Immature natural killer cell (primary cell): ENCODE results near the gene C5orf47. TPM values are rescaled to one million over a fixed set of nuclear protein-coding genes. Genes with fewer than 3 reads are reported as not detected.
"Not testable (repeated sequence)": the region's sequence is repeated elsewhere in the genome, so short reads cannot be mapped to it uniquely, and the experiment has no call there.

Source experiments
- DNase-seq, 3 donors: peaks; one replicate each; pipeline ENCODE4 v3.0.0; 2022; ENCODE audit warnings: mixed read lengths in 1 of 3
- H3K27ac Mint-ChIP-seq, 6 donors: one replicate each; pipeline ENCODE4 v1.8.0; 2020; ENCODE audit warnings: mixed read lengths in 6 of 6, mild to moderate bottlenecking in 5 of 6, inconsistent platforms in 4 of 6, moderate library complexity in 3 of 6
- H3K27me3 Mint-ChIP-seq, 3 donors: one replicate each; pipeline ENCODE4 v1.8.0; 2020 to 2021; ENCODE audit warnings: low read depth in 3 of 3, mild to moderate bottlenecking in 3 of 3, mixed read lengths in 3 of 3, moderate library complexity in 3 of 3, inconsistent platforms in 1 of 3
- H3K36me3 Mint-ChIP-seq, 3 donors: one replicate each; pipeline ENCODE4 v1.8.0; 2020; ENCODE audit warnings: mixed read lengths in 3 of 3, inconsistent platforms in 2 of 3, mild to moderate bottlenecking in 2 of 3
- H3K4me1 Mint-ChIP-seq, 2 donors: one replicate each; pipeline ENCODE4 v1.8.0; 2020; ENCODE audit warnings: inconsistent platforms in 2 of 2, mild to moderate bottlenecking in 2 of 2, mixed read lengths in 2 of 2, moderate library complexity in 1 of 2
- H3K4me3 Mint-ChIP-seq, 5 donors: one replicate each; pipeline ENCODE4 v1.8.0; 2020; ENCODE audit warnings: mild to moderate bottlenecking in 5 of 5, mixed read lengths in 5 of 5, inconsistent platforms in 3 of 5, moderate library complexity in 3 of 5
- H3K9me3 Mint-ChIP-seq, 6 donors: one replicate each; pipeline ENCODE4 v1.8.0; 2020; ENCODE audit warnings: mild to moderate bottlenecking in 6 of 6, mixed read lengths in 6 of 6, inconsistent platforms in 4 of 6, moderate library complexity in 3 of 6
- polyA plus RNA-seq, 3 donors: library from polyadenylated mRNA; unstranded; fragments of 300-500 nt; fragmentation: Illumina TruSeq; gene quantifications; one replicate each; pipeline ENCODE4 v1.2.3, GENCODE V29; 2021

The C5orf47 gene
- polyA plus RNA-seq, 3 donors from 2014 or later, result not detected

DNA sequence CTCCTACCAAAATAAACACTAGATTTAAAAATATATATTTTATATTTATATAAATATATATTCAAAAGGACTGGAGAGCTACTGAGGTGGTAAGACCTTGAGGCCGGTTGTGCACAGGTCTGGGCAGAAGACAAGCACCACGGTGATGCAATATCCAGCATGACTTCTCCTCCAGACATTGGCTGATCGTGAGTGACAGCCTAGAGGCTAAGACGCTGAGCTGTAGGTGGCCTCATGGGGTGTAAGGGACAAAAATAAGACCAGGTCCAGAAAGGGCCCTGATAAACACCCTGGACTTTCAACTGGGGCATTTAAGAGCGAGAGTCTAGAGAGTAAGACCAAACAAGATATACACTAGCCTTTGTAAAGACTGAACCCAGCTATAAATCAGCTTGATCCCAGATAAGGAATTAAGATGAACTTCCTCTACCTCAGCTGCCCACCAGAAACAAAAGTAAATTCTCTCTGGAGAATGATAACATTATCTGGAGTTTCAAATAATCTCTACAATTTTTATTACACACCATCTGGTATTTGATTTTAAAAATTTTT is 14.2 kb upstream of the C5orf47 start:
- H3K27me3 Mint-ChIP-seq, result peaks cover 6 to 21% (median 8%) of the 10 kb centered on the region in 3 donors
- H3K4me3 Mint-ChIP-seq, result no peak overlapping the region
- no peak for DNase-seq
- peaks cover 8 to 10% of the 10 kb centered on the region in 2 donors for H3K4me1 Mint-ChIP-seq
- no peak overlapping the region for H3K27ac Mint-ChIP-seq
- no peaks in the 10 kb centered on the region for H3K9me3 Mint-ChIP-seq
- no peaks in the 10 kb centered on the region for H3K36me3 Mint-ChIP-seq

GRCh38 chr5:173981185-173981761 is 7.7 kb upstream of the C5orf47 start:
- Mint-ChIP-seq H3K27me3 (peaks cover 4 to 17% (median 6%) of the 10 kb centered on the region in 3 donors), H3K4me1 (no peaks in the 10 kb centered on the region), H3K4me3 (no peak overlapping the region), H3K36me3 (no peaks in the 10 kb centered on the region), H3K27ac (no peak overlapping the region), H3K9me3 (no peaks in the 10 kb centered on the region)
- no peak for DNase-seq

GRCh38 chr5:173984218-173984617 is 4.8 kb upstream of the C5orf47 start:
- DNase-seq, result no peak
- H3K36me3 Mint-ChIP-seq, result no peaks in the 10 kb centered on the region
- H3K27me3 Mint-ChIP-seq, result peaks cover 8 to 10% (median 8%) of the 10 kb centered on the region in 3 donors
- H3K9me3 Mint-ChIP-seq, result no peaks in the 10 kb centered on the region
- no peak overlapping the region for H3K27ac Mint-ChIP-seq
- H3K4me1 Mint-ChIP-seq, result no peaks in the 10 kb centered on the region
- H3K4me3 Mint-ChIP-seq, result no peak overlapping the region

- DNase-seq, result no peak
- Mint-ChIP-seq H3K27me3 (peaks cover 5 to 6% (median 5%) of the 10 kb centered on the region in 3 donors), H3K4me1 (no peaks in the 10 kb centered on the region), H3K36me3 (no peaks in the 10 kb centered on the region), H3K27ac (no peak overlapping the region), H3K4me3 (no peak overlapping the region), H3K9me3 (no peaks in the 10 kb centered on the region)
These were observed 587 bp downstream of the C5orf47 start for GRCh38 chr5:173989432-173990082.

- DNase-seq, result no peak
- Mint-ChIP-seq H3K36me3 (no peaks in the 10 kb centered on the region), H3K4me1 (no peaks in the 10 kb centered on the region), H3K27ac (no peak overlapping the region), H3K27me3 (no peaks in the 10 kb centered on the region), H3K4me3 (no peak overlapping the region), H3K9me3 (peaks cover 0 to 2% (median 0%) of the 10 kb centered on the region in 6 donors)
These were observed 8.4 kb downstream of the C5orf47 start for GRCh38 chr5:173997331-173997730.

GRCh38 chr5:173998531-173998930 is 9.6 kb downstream of the C5orf47 start:
- H3K4me1 Mint-ChIP-seq, result no peaks in the 10 kb centered on the region

GRCh38 chr5:174000076-174000475 is 11.1 kb downstream of the C5orf47 start:
- Mint-ChIP-seq H3K27me3 (peaks cover 0 to 2% (median 2%) of the 10 kb centered on the region in 3 donors), H3K36me3 (no peaks in the 10 kb centered on the region), H3K4me1 (no peaks in the 10 kb centered on the region)

More at GRCh38 chr5:173998531-173998930, 9.6 kb downstream of the C5orf47 start:
- Mint-ChIP-seq H3K36me3 (no peaks in the 10 kb centered on the region), H3K27ac (no peak overlapping the region), H3K27me3 (peaks cover 0 to 2% (median 0%) of the 10 kb centered on the region in 3 donors), H3K9me3 (peaks cover 0 to 2% (median 0%) of the 10 kb centered on the region in 6 donors), H3K4me3 (no peak overlapping the region)
- no peak for DNase-seq

GRCh38 chr5:174003795-174004194 is 14.8 kb downstream of the C5orf47 start:
- Mint-ChIP-seq H3K9me3 (peaks cover 0 to 2% (median 0%) of the 10 kb centered on the region in 6 donors), H3K36me3 (no peaks in the 10 kb centered on the region), H3K4me3 (no peak overlapping the region), H3K27ac (no peak overlapping the region), H3K4me1 (no peaks in the 10 kb centered on the region), H3K27me3 (peaks cover 2 to 11% (median 3%) of the 10 kb centered on the region in 3 donors)
- DNase-seq, result no peak

More at GRCh38 chr5:174000076-174000475, 11.1 kb downstream of the C5orf47 start:
- no peak for DNase-seq
- H3K9me3 Mint-ChIP-seq, result peaks cover 0 to 2% (median 0%) of the 10 kb centered on the region in 6 donors
- H3K27ac Mint-ChIP-seq, result no peak overlapping the region
- no peak overlapping the region for H3K4me3 Mint-ChIP-seq

- DNase-seq, result no peak
- H3K4me3 Mint-ChIP-seq, result no peak overlapping the region
- H3K27ac Mint-ChIP-seq, result no peak overlapping the region
- H3K27me3 Mint-ChIP-seq, result peaks cover 5 to 9% (median 7%) of the 10 kb centered on the region in 3 donors
- H3K9me3 Mint-ChIP-seq, result peaks cover 0 to 2% (median 0%) of the 10 kb centered on the region in 6 donors
- no peaks in the 10 kb centered on the region for H3K36me3 Mint-ChIP-seq
- peaks cover 0 to 7% of the 10 kb centered on the region in 2 donors for H3K4me1 Mint-ChIP-seq
These were observed 20.0 kb downstream of the C5orf47 start for GRCh38 chr5:174008922-174009321.

DNA sequence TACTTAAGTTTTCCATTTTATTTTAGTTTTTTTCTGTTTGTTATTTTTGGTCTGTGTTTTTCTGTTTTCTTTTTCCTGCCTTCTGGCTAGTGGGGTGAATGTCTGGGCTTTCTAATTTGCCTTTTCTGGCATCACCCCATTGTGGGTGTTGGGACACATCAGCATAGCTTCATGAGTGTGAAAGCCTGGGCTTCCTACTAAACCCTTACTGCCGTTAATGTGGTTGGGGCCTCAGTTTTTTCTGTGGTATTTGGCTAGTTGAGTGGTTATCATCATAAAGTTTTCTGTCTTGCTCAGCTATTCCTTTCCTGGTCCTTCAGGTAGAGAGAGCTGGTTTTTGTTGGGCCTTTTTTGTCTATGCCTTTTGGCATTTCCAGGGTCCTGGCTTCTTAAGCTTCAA is 21.4 kb downstream of the C5orf47 start:
- H3K9me3 Mint-ChIP-seq, result peaks cover 0 to 2% (median 0%) of the 10 kb centered on the region in 6 donors
- H3K4me1 Mint-ChIP-seq, result peaks cover 0 to 7% of the 10 kb centered on the region in 2 donors
- H3K4me3 Mint-ChIP-seq, result peak overlapping the region in 1 of 5 donors; percentile 25
- peaks cover 5 to 9% (median 6%) of the 10 kb centered on the region in 3 donors for H3K27me3 Mint-ChIP-seq
- H3K36me3 Mint-ChIP-seq, result no peaks in the 10 kb centered on the region
- H3K27ac Mint-ChIP-seq, result no peak overlapping the region
- peak in 1 of 3 donors; percentile 7 for DNase-seq

GRCh38 chr5:174011441-174011840 is 22.5 kb downstream of the C5orf47 start:
- DNase-seq, result no peak
- Mint-ChIP-seq H3K4me1 (peaks cover 0 to 7% of the 10 kb centered on the region in 2 donors), H3K27ac (no peak overlapping the region), H3K36me3 (no peaks in the 10 kb centered on the region), H3K4me3 (no peak overlapping the region), H3K27me3 (peaks cover 2 to 5% (median 4%) of the 10 kb centered on the region in 3 donors), H3K9me3 (peaks cover 0 to 2% (median 0%) of the 10 kb centered on the region in 6 donors)

DNA sequence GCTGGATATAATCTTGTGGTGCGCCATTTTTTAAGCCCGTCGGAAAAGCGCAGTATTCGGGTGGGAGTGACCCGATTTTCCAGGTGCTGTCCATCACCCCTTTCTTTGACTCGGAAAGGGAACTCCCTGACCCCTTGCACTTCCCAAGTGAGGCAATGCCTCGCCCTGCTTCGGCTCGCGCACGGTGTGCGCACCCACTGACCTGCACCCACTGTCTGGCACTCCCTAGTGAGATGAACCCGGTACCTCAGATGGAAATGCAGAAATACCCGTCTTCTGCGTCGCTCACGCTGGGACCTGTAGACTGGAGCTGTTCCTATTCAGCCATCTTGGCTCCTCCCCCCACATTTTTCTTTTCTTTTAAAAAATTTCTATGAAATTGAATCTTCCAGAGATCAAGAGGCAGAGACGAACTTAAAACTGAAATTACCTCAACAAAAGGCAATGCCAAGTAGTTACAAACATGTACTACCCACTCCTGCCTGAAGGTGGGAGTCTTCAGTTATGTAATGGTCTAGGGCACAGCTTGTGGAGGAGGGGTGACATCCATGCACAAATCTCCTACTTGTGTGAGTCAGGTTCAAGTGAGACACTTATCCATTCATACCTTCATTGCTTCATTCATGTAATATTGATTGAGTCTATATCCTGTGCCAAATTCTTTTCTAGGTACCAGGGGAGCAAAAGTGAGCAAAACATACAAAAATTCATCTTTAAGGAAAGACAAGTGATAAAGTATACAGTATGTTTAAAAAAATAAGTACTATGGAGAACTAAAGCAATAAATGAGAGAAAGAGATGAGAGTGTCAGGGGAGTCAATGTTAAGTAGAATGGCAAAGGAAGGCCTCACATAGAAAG is 31.3 kb downstream of the C5orf47 start:
- not testable (repeated sequence) for H3K4me1 Mint-ChIP-seq, H3K27ac Mint-ChIP-seq, H3K27me3 Mint-ChIP-seq, H3K9me3 Mint-ChIP-seq, DNase-seq, H3K36me3 Mint-ChIP-seq, H3K4me3 Mint-ChIP-seq

- Mint-ChIP-seq H3K27ac (no peak overlapping the region), H3K9me3 (peaks cover 0 to 3% (median under 1%) of the 10 kb centered on the region in 6 donors), H3K27me3 (peaks cover 0 to 9% (median 2%) of the 10 kb centered on the region in 3 donors), H3K4me3 (no peak overlapping the region), H3K36me3 (no peaks in the 10 kb centered on the region), H3K4me1 (no peaks in the 10 kb centered on the region)
- no peak for DNase-seq
These were observed 31.9 kb downstream of the C5orf47 start for GRCh38 chr5:174020928-174021304.
